ENCODE measurements around the gene HEXD.
"Not testable (repeated sequence)": the region's sequence is repeated elsewhere in the genome, so short reads cannot be mapped to it uniquely, and the experiment has no call there.

Gene HEXD

DNA sequence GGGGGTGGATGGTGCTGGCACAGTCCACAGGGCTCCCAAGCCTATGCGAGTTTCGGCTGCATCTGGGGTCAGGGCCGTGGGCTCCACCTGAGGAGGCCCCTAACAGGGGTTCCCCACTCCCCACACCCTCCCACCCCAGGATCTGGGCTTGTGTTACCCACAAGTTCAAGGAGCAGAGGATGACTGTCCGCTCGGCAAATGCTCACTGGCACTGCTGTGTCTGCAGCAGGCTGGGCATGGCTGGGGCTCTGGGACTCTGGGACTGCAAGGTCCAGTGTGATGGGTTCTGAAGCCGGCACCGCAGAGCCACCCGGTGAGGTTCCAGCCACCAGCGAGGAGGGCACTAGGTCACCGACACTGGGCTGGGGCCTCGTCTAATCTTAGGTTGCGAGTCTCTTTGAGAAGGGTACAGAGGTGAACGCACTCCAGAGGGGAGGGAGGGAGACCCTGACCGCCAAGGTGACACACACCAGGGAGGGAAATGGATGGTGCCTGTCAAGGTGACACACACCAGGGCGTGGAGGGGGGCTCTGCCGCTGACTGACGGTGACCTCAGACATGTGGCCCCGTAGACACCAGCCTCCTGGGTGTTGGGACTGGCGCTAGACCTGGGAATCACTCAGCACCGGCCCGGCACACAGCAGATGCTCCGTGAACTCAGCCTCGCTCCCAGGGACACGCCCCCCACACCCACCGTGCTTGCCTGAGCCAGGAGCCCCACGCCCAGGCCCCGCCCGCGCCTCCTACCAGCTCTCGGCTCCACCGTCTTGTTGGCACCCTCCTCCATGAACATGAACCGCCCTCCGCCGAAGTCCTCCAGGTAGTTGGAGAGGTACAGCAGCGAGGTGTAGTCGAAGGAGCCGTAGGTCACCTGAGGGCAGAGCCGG lies 20.5 kb upstream of the HEXD start:
- DNase-seq = no peak

GRCh38 chr17:82399041-82399441 lies 19.1 kb upstream of the HEXD start:
- DNase-seq = peak; percentile 12 to 55

- DNase-seq = no peak
These were observed 18.5 kb upstream of the HEXD start for GRCh38 chr17:82399601-82400101.

- DNase-seq = no peak
These were observed 17.9 kb upstream of the HEXD start for GRCh38 chr17:82400206-82400605.

GRCh38 chr17:82400830-82401229 lies 17.3 kb upstream of the HEXD start:
- DNase-seq = peak in 1 of 2 donors; percentile 40

GRCh38 chr17:82402865-82403264 lies 15.3 kb upstream of the HEXD start:
- no peak for DNase-seq

DNA sequence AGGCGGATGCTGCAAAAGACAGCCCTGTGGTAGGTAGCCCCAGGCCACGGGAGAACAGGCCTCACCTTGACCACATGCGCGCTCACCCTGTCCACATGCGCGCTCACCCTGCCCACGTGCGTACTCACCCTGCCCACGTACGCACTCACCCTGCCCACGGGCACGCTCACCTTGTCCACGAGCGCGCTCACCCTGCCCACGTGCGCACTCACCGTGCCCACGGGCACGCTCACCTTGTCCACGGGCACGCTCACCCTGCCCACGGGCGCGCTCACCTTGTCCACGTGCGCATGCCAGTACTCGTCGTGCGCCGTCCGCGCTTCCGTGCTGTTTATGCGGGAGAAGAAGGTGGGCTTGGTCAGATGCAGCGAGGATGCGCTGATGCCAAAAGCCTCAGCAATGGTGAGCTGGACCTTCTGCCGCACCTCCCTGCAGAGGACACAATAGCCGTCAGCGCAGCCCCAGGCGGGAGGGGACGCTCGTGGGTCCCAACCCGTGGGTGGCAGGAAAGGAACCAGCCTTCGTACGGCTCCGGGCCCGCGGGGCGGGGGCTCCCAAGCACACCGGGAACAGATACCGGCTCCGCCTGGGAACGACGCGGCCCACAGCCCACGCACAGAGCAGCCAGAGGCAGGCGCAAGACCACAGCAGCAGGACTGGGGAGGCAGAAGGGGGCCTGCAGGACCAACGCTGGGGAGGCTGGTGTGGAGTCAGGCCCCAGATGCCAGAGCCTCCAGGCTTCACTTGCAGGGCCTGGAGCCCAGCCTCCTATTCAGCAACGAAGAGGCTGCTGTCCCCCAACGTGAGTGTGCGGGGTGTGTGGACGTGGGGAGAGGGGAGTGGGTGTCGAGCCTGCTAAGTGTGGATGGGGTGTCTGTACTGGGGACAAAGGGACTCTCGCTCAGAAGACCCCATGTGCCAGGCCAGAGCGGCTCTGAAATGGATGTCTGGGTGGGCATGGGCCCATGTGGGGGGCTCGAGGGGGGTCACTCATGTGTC lies 14.2 kb upstream of the HEXD start:
- no peak for DNase-seq

DNA sequence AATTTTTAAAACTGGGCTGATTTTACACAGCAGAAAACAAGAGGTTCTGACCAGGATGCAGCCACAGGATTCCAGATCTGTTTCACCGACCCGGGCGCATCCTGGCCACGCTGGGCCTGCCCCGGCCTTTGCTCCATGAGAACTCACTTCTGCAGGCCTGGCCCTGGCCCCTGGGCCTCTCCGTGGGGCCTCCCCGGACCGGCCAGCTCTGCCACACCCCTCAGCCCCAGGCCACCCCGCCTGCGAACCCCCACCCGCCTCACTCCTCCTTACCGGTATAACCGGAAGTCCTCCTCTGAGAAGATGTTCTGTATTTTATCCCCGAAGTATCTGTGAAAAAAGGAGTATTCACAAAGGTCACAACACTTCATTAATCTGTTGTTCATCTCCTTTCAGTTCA lies 13.1 kb upstream of the HEXD start:
- DNase-seq = no peak

DNA sequence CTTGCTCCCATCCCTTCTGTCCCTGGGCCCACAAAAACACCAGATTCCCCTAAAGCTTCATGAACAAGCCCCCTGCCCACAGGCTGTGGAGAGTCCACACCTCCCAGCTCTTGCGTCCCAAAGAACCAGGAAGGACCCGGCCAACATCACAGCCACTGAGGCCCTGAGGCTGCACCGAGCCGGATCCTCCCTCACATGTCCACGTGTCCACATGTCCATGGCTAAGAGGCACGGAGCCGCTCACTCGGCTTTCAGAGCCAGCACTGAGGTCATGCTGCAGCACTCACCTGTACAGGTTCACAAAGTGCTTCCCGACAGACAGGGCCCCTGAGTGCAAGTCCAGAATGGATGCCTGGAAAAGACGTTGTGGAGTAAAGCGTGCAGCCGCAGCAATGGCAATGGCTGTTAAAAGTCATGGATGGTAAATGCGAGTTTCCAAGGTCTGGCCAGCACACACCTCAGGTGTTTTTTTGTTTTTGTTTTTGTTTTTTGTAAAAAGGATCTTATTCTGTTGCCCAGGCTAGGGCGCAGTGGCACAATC lies 11.9 kb upstream of the HEXD start:
- DNase-seq = no peak

DNA sequence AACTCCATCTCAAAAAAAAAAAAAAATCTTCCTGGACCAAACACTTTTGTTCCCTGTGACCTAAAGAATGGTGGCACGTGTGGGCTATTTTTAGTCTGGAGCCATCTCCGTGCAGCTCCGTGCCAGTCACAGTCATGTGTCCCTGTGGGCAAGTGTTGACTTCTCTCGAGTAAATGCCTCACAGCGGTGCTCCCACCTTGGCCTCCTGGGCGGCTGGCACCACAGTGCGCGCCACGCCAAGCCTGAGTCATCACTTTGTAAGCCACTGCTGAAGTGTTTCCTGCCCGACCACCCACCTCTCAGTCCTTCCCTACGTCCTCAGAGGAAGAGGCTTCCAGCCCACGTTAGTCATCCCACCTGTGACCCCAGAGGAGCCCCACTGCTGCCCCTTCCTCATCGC lies 10.9 kb upstream of the HEXD start:
- no peak for DNase-seq

GRCh38 chr17:82408288-82408937 lies 9.7 kb upstream of the HEXD start:
- no peak for DNase-seq

DNA sequence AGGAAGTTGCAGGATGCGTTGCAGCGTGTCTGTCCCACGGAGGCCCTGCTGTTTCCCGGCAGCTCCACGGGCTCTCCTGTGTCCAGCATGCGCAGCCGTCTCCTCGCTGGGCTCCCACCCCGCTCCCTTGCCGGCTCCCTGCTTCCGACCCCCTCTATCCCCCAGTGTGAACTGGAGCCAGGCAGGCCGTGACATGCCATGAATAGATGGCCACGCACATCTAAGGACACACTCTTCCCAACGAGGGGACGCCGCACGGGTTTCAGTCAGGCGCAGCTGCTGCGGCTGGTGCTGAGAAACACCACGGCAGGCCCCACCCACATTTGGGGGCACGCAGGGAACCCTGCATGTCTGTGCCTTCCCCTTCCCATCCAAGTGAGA lies 9.2 kb upstream of the HEXD start:
- no peak for DNase-seq

GRCh38 chr17:82410014-82410716 lies 8.0 kb upstream of the HEXD start:
- no peak for DNase-seq

DNA sequence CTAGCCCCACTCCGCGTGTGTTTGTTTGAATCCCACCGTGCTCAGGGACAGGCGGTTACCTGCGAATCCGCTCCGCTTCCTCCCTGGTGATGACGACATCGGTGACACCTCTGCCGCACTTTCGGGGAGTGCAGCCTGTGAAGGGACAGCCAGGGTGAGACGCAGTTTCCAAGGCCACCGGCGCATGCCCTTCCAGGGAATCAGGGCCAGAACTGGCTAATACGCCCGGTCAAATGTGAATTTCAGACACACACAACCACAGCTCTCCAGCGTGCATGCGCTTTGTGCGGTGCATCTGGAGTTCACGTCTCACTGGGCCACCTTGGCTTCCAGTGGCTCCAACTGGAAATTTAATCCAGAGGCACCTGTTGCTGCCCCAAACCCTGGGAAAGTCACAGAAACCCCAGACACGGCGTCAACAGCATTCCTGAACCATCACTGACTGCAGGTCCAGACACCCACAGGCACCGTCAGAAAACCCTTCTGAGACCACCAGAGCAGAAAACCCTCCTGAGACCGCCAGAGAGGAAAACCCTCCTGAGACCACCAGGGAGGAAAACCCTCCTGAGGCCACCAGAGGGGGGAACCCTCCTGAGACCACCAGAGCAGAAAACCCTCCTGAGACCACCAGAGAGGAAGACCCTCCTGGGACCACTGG lies 6.6 kb upstream of the HEXD start:
- no peak for DNase-seq

- not testable (repeated sequence) for DNase-seq
These were observed 6.1 kb upstream of the HEXD start for GRCh38 chr17:82412081-82412480.

GRCh38 chr17:82412535-82413520 lies 5.3 kb upstream of the HEXD start:
- no peak for DNase-seq

DNA sequence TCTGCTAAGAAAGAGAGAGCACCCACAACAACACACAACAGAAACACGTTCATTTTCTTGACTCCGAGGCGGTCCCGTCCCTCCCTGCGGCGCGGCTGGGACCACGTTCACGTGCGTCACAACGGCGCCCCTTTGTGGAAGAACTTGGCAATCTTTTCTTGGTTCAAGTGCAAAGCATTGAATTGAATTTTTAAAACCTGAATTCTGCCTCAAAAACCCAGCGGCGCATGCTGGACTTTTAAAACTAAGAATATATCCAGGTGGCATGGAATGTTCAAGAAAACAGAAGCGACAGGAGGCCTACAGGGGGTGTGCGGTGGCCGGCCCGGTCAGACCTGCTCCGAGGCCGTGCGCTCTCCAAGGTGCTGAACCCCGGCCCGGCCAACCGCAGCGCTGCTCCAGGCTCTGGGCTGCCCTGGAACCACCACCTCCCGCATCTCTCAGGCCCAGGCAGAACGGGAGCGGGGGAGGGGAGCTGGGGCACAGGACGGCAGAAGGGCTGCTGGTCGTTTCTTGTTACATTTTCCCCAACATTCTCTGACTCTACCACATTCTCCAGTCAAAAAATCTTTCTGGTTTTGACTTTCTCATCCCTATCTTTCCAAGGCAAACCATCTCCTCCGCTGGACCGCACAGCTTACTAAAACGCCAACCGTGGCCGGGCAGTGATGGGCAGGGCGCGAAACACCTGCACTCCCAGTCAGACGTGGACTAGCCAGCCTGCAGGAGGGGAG lies 3.4 kb upstream of the HEXD start:
- DNase-seq = peak; percentile 30 to 60

DNA sequence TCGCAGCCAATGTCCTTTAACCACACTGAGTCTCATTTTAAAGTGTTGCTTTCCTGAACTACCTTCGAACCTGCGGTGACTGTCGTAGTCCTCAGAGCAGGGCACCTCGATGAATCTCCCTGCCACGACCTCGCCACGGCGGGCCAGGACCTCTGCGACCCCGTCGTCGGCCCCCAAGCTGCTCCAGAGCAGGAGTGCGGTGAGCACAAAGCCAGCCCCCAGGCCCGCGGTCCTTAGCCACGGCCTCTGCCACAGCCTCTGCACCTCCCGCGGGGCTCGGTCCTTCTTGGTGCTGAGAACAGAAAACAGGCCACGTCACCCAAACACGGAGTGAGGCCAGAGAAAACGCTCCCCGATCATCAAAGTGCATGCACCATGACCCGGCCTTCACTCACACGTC lies 2.8 kb upstream of the HEXD start:
- DNase-seq = no peak

- DNase-seq = no peak
These were observed 2.4 kb upstream of the HEXD start for GRCh38 chr17:82415786-82416185.
